Keratinocyte (primary cell): ENCODE data around the gene MAD2L2. TPM values are rescaled to one million over a fixed set of nuclear protein-coding genes. Genes with fewer than 3 reads are reported as not detected.

ENCODE experiments used
- DNase-seq: peaks from one replicate; pipeline ENCODE4 v3.0.0-alpha.2; 2011; ENCODE audit warnings: low read depth, missing footprints, low spot score
- FAIRE-seq: peaks from 2 replicates; lab custom pipeline; 2011; peaks lifted over from hg19 to GRCh38; lab: Jason Lieb, UNC
- H2AFZ ChIP-seq: 2 replicates; pipeline ENCODE4 v1.6.0; 2012; ENCODE audit warnings: low read length, control low read depth, inconsistent platforms; ENCODE audit not compliant: control insufficient read depth
- H3K27ac ChIP-seq: 2 replicates; pipeline ENCODE4 v1.5.1; 2011; ENCODE audit warnings: low read length; ENCODE audit not compliant: control insufficient read depth, insufficient read depth
- H3K27me3 ChIP-seq: 3 replicates; pipeline ENCODE4 v1.6.0; 2011; ENCODE audit warnings: low read length; ENCODE audit not compliant: control insufficient read depth, insufficient read depth; ENCODE audit errors: extremely low read depth
- H3K36me3 ChIP-seq, 2 experiments: 2 replicates in 1 of 2; 3 replicates in 1 of 2; pipeline ENCODE4 v1.5.1; 2011; ENCODE audit warnings: low read length in 2 of 2, mild to moderate bottlenecking in 1 of 2; ENCODE audit not compliant: control insufficient read depth in 2 of 2, insufficient read depth in 2 of 2; ENCODE audit errors: extremely low read depth in 1 of 2
- H3K4me1 ChIP-seq: 3 replicates; pipeline ENCODE4 v1.5.1; 2011; ENCODE audit warnings: low read length; ENCODE audit not compliant: control insufficient read depth, insufficient read depth; ENCODE audit errors: extremely low read depth
- H3K4me2 ChIP-seq: 3 replicates; pipeline ENCODE4 v1.6.0; 2011; ENCODE audit warnings: low read depth, low read length; ENCODE audit not compliant: control insufficient read depth, insufficient read depth; ENCODE audit errors: extremely low read depth
- H3K4me3 ChIP-seq, 3 experiments: fragments of 200-600 bp in 1 of 3; sonication (generic) in 1 of 3; 2 replicates in 2 of 3; 3 replicates in 1 of 3; pipeline ENCODE4 v1.5.1; 2011 to 2016; ENCODE audit warnings: low read length in 3 of 3, mild to moderate bottlenecking in 3 of 3, control low read depth in 2 of 3, inconsistent platforms in 1 of 3, low read depth in 1 of 3, mixed read lengths in 1 of 3, mixed run types in 1 of 3, moderate library complexity in 1 of 3; ENCODE audit not compliant: control insufficient read depth in 2 of 3, insufficient read depth in 2 of 3; ENCODE audit errors: extremely low read depth in 1 of 3
- H3K79me2 ChIP-seq: 2 replicates; pipeline ENCODE4 v1.6.0; 2012; ENCODE audit warnings: low read length; ENCODE audit not compliant: control insufficient read depth, insufficient read depth
- H3K9ac ChIP-seq: 3 replicates; pipeline ENCODE4 v1.6.0; 2011; ENCODE audit warnings: low read length; ENCODE audit not compliant: control insufficient read depth, insufficient read depth; ENCODE audit errors: extremely low read depth
- H3K9me1 ChIP-seq: 3 replicates; pipeline ENCODE4 v1.6.0; 2011; ENCODE audit warnings: low read length; ENCODE audit not compliant: control insufficient read depth, insufficient read depth; ENCODE audit errors: extremely low read depth
- H3K9me3 ChIP-seq: 2 replicates; pipeline ENCODE4 v1.5.1; 2012; ENCODE audit warnings: low read depth, low read length; ENCODE audit not compliant: control insufficient read depth
- H4K20me1 ChIP-seq: 3 replicates; pipeline ENCODE4 v1.6.0; 2011; ENCODE audit warnings: low read length; ENCODE audit not compliant: control insufficient read depth, insufficient read depth; ENCODE audit errors: extremely low read depth
- EZH2 ChIP-seq: IDR thresholded peaks from one replicate; pipeline ENCODE4 v1.6.1; 2012; ENCODE audit warnings: inconsistent platforms, mild to moderate bottlenecking, low read length, moderate library complexity
- dilution Hi-C: fragments of 300-500 bp; cut with MboI; formaldehyde crosslinking; loops from one replicate; pipeline ENCODE4 v1.7.0; 2020; ENCODE audit warnings: low sequenced_read_pairs; ENCODE audit not compliant: extremely low pct_ligation_motif_present
- polyA plus RNA-seq, 5 experiments: library from polyadenylated mRNA; depleted of rRNA in 3 of 5; stranded (reverse) in 3 of 5; stranded (forward) in 1 of 5; unstranded in 1 of 5; fragments of >200 nt; gene quantifications; 1 replicate in 1 of 5; 2 replicates in 3 of 5; 3 replicates in 1 of 5; pipeline versions ENCODE4 v1.2.1 to v1.2.3, GENCODE V29; 2011 to 2012; ENCODE audit warnings: missing spikeins in 2 of 5, low read depth in 1 of 5, low replicate concordance in 1 of 5
- TF ChIP-seq, protein P1 (sequence below), 3 experiments: IDR thresholded peaks in 1 of 3; conservative IDR thresholded peaks in 1 of 3; optimal IDR thresholded peaks in 1 of 3; 2 replicates in 2 of 3; 3 replicates in 1 of 3; pipeline versions ENCODE3 to v1.5.1; 2011; ENCODE audit warnings: low read length in 3 of 3, mild to moderate bottlenecking in 3 of 3, moderate library complexity in 2 of 3, control low read depth in 1 of 3, inconsistent platforms in 1 of 3; ENCODE audit not compliant: insufficient read depth in 2 of 3; ENCODE audit errors: extremely low read depth in 1 of 3

The MAD2L2 gene
- polyA plus RNA-seq, 1 donor (not counting 4 experiments of a cell fraction or from before 2014, with no cell fraction given): 24.8 TPM

DNA sequence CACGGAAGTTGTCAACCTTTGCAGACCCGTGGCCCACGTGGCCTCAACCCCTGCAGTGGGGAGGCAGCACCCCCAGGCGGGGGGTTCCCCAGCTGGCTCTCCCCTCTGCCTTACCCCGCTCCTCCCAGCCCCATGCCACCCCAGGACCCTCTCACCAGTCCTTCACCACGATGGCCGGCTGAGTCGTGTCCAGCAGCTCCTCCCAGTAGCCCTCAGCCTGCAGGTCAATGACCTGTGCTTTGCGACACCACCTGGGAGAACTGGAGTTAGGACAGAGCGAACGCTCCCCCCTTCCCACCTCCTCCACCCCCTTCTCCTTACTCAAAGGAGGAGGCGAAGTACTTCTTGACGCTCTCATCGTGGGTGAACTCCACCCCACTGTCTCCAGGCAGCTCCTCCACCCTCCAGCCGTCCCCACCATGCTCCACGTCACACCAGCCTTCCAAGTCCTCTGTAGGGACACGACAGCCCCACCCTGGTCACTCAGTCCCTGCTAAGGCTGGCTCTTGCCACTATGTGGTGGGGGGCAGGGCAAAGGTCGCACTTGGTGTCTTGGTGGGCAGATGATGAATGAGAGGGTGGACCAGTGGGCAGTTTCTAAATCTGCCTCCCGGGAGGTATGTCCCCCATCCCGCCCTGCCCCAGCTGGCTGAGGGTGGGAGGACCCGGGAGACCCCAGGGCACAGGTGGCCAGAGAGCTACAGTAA, 31.2 kb downstream of the MAD2L2 start:
- Histone ChIP-seq H3K4me1 (peaks cover 18% of the 10 kb centered on the region), H3K27me3 (no peaks in the 10 kb centered on the region), H4K20me1 (no peaks in the 10 kb centered on the region), H2AFZ (no peak overlapping the region), H3K9me3 (no peaks in the 10 kb centered on the region), H3K9me1 (no peaks in the 10 kb centered on the region), H3K79me2 (peaks cover 3% of the 10 kb centered on the region), H3K4me3 (no peak overlapping the region), H3K27ac (no peak overlapping the region), H3K36me3 (peaks cover 0 to 5% of the 10 kb centered on the region in 2 experiments), H3K4me2 (no peak overlapping the region), H3K9ac (no peak overlapping the region)
- no peak for TF ChIP-seq EZH2
- TF ChIP-seq, protein P1, sequence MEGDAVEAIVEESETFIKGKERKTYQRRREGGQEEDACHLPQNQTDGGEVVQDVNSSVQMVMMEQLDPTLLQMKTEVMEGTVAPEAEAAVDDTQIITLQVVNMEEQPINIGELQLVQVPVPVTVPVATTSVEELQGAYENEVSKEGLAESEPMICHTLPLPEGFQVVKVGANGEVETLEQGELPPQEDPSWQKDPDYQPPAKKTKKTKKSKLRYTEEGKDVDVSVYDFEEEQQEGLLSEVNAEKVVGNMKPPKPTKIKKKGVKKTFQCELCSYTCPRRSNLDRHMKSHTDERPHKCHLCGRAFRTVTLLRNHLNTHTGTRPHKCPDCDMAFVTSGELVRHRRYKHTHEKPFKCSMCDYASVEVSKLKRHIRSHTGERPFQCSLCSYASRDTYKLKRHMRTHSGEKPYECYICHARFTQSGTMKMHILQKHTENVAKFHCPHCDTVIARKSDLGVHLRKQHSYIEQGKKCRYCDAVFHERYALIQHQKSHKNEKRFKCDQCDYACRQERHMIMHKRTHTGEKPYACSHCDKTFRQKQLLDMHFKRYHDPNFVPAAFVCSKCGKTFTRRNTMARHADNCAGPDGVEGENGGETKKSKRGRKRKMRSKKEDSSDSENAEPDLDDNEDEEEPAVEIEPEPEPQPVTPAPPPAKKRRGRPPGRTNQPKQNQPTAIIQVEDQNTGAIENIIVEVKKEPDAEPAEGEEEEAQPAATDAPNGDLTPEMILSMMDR (optimal IDR thresholded peaks at IDR 0.05 in 1 of 3, IDR thresholded peaks at IDR 0.05 in 1 of 3, conservative IDR thresholded peaks at IDR 0.05 in 1 of 3; ENCODE audit: extremely low read depth in 1 of 3, insufficient read depth in 2 of 3, low read length in 3 of 3): no peak
- FAIRE-seq (no peak), DNase-seq (no peak)
- dilution Hi-C loops: no loop called here

DNA sequence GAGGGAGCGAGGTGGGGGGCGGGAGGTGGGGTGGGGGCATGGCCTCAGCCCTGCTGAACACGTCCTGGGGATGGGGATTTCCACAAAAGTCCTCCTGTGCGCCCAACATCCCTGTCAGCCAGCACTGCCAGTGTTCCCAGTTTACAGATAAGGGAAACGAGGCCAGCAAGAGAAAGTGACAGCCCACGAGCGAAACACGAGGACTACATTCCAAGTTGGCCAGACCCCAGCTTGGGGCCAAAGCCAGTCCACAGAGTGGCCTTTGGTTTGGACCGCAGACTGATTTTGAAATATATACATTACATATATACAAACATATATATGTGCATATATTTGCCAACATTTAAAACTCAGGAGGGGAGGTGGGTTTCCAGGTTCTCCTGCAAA, 31.7 kb downstream of the MAD2L2 start:
- dilution Hi-C loops: no loop called here
- DNase-seq: no peak
- H3K27ac ChIP-seq: no peak overlapping the region
- no peak overlapping the region for H3K4me2 ChIP-seq
- FAIRE-seq: no peak
- H3K79me2 ChIP-seq: peaks cover 3% of the 10 kb centered on the region
- no peak overlapping the region for H3K4me3 ChIP-seq
- no peak overlapping the region for H2AFZ ChIP-seq
- H3K36me3 ChIP-seq: peaks cover 0 to 5% of the 10 kb centered on the region in 2 experiments
- H3K9ac ChIP-seq: no peak overlapping the region
- H3K27me3 ChIP-seq: no peaks in the 10 kb centered on the region
- H3K9me1 ChIP-seq: no peaks in the 10 kb centered on the region
- TF ChIP-seq EZH2: no peak
- peaks cover 18% of the 10 kb centered on the region for H3K4me1 ChIP-seq
- H4K20me1 ChIP-seq: no peaks in the 10 kb centered on the region
- no peaks in the 10 kb centered on the region for H3K9me3 ChIP-seq
